NK-92 treated with Interleukin-12 subunit alpha and Interleukin-12 subunit beta, amount 100 ng/mL, for 24 hours (cell line): ENCODE measurements around the gene GTF2F2.
"Not testable (repeated sequence)": the region's sequence is repeated elsewhere in the genome, so short reads cannot be mapped to it uniquely, and the experiment has no call there.

ENCODE experiments used
- DNase-seq: peaks from one replicate; lab custom pipeline; 2025; lab: John Stamatoyannopoulos, UW

Gene GTF2F2

DNA sequence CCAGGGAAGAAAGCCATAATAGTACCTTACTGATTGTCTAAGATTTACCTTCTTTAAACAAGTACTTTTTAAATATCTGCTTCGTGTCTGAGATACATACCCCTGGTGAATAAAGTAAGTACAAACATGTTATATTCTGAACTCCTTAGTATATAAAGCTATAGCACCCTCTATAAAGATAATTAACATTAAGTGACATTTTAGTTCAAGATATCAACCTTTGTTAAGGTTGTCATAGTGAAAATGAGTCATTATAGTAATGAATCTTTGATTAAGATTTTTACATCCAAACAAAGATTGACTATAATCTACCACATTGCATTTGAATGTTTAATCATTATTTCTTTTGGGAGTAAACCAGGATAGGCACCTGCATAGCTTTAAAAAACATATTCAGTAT is 135.9 kb downstream of the GTF2F2 start:
- no peak for DNase-seq

- no peak for DNase-seq
Observed at GRCh38 chr13:45257638-45258333, 137.5 kb downstream of the GTF2F2 start.

- DNase-seq, result no peak
Observed at GRCh38 chr13:45258334-45258675, 138.0 kb downstream of the GTF2F2 start.

DNA sequence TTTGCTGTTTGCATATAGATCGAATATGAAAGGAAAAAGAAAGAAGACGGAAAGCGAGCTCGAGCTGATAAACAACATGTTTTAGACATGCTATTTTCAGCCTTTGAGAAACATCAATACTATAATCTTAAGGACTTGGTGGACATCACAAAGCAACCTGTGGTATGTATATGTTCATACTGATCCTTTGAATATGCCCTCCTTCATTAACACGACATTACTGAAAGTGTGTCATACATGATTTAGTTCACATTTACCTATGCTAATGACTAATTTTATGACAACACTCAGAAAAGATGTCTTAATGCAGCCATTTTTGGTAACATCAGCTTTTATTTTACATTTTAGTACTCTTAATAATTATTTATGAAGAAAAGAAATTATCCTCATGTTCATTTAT is 146.9 kb downstream of the GTF2F2 start:
- no peak for DNase-seq

- no peak for DNase-seq
Observed at GRCh38 chr13:45269204-45269603, 148.9 kb downstream of the GTF2F2 start.

DNA sequence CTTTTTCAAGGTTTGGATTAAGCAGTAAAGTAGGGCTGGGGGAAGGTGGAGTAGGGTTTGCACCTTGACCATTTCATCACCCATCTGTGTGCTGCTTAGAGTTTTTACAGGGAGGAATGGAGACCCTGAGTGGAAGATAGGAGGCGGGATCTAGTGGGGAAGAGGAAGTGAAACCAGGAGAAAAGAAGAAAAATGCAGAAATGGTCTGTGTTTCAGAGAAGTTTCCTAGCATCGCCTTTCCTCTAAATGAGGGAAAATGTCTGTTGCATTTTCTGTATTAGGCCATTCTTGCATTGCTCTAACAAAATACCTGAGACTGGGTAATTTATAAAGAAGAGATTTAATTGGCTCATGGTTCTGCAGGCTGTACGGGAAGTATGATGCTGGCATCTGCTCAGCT is 156.6 kb downstream of the GTF2F2 start:
- DNase-seq, result no peak

DNA sequence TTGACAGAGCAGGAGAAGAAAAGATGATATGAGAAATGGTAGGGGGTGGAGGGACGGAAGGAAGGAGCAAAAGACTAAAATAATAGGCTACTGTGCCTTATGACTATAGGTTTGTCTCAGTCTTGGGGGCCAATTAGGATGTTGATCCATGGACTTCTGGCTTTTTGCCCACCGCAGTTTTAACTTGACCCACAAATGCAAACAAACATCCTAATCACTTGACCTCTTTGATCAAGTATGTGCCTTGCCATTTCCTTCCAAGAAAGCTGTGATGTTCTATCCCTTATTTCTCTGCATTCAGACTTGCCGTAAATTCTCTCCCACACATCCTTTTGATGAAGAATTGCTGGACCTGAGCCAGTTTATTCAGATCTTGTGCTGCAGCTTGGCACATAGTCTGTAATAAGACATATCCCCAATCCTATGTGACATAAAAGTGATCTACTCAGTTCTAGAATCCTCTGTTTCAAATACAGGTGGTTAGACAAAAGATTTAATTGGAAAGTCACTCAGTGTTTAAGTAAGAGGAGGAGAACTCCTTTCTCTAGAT is 157.9 kb downstream of the GTF2F2 start:
- no peak for DNase-seq

GRCh38 chr13:45280011-45280410 is 159.7 kb downstream of the GTF2F2 start:
- no peak for DNase-seq

- no peak for DNase-seq
Observed at GRCh38 chr13:45280751-45281634, 160.7 kb downstream of the GTF2F2 start.

DNA sequence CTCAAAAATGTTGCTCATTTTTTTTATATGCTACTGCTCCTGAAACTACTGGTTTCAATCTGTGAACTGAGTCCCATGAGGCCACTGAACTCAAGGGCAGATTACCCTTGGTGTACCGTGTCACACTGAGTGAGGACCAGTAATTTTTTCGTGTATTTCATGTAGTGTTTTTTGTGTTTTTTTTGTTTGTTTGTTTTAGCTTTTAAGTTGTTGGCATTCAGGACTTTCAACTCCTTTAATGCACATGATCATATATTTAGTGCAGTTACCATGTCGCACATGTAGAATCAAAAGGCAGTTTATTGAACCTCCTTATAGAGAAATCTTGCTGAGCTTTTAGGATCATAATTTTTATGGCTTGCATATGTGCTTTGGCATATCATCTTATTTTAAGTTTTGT is 162.7 kb downstream of the GTF2F2 start:
- no peak for DNase-seq

DNA sequence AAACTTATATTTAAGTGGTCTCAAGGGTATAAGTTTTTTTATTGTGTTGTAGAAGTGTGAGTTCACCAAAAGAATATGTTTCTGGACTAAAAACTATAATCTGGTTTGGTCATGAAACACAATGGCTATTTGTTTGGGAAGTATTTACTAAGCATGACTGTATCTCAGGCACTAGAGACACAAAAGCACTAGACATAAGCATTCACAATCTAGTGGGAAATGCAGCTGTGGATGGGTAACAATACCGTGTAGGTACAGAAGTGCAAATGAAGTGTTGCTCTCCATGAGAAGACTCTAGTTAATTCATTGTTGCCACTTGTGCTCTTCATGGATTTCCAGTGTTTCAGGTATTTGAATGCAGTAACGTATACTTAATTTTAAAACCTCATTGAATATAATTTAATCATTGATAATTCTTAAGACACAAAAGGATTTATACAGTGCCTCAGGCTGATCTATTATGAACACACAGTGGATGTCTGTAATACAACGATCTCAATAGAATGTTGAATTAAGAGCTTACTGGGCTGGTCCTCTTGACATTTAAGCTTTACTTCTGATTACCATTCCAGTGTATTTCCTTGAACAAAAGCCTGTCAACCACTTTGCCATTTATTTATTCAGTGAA is 169.7 kb downstream of the GTF2F2 start:
- no peak for DNase-seq

- DNase-seq, result no peak
Observed at GRCh38 chr13:45292176-45292575, 171.9 kb downstream of the GTF2F2 start.

GRCh38 chr13:45295536-45295935 is 175.2 kb downstream of the GTF2F2 start:
- DNase-seq, result no peak

- DNase-seq, result no peak
Observed at GRCh38 chr13:45296259-45296658, 175.9 kb downstream of the GTF2F2 start.

DNA sequence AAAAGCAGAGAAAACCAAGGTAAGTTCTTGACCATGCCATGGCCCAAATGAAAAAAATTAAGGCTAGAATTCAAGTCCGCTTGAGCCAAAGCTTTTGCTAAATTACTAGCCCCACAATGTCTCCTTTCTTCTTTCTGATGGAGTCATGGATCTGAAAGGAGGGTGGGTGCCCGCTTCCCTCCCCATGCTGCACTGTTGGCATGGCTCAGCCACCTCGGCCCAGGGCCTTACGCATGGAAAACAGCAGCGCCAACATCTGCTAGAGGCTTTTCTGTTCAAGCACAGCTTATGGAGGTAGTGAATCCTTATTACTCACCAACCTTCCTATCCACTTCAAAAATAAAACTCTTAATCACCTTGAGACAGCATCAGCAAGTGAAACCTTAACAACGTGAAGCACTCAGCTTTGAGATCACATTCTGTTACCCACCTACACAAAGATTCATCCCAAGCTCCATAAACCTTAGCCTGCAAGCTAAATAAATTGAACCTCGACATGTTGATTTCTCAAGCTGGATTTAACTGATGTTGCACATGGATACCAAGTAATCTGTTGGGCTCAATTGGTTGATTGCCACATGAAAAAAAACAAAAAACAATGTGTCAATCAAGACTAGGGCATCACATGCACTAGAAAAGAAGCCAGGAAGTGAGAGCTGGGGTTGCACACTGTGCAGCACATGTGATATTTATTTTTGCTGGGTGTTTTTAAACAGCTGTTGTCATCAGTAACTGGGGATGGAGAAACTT is 177.3 kb downstream of the GTF2F2 start:
- no peak for DNase-seq

DNA sequence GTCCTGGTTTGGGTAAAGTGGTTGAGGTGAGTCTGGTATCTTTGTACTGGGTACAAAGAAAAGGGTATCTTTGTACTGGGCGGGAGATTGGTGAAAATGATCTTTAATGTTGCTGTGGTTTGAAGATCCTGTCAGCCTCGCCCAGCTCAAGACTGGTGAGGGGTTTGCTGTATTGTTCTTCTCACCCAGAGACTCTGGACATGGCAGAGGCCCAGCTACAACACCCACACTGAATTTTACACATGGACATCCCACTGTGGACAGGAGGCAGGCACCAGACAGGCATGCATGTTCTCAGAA is 177.8 kb downstream of the GTF2F2 start:
- no peak for DNase-seq

- not testable (repeated sequence) for DNase-seq
Observed at GRCh38 chr13:45298550-45298949, 178.2 kb downstream of the GTF2F2 start.

DNA sequence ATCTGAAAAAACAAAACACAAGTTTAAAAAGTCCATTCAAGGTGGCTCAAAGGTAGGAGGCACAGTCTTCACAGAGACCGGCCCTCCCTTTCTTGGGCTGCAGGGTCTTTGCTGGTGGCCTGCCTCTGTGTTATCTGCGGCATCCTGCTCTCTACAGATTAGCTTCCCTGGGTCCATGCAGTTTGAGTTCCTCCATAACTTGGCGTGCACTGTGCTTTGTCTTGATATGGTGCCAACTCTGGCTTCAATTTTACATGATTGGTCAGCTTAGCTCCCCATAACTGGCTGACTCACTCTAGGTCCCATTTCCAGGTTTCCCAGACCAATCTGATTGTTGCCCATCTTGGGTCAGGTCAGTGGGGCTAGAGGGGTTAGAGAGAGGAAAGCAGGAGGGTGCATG is 178.9 kb downstream of the GTF2F2 start:
- DNase-seq, result no peak

- no peak for DNase-seq
Observed at GRCh38 chr13:45300190-45300985, 180.1 kb downstream of the GTF2F2 start.

- DNase-seq, result no peak
Observed at GRCh38 chr13:45301263-45301662, 181.0 kb downstream of the GTF2F2 start.

- DNase-seq, result no peak
Observed at GRCh38 chr13:45302507-45302906, 182.2 kb downstream of the GTF2F2 start.
